Colonic mucosa (tissue), 4 donors: ENCODE results near the gene SERPINI1. TPM values are rescaled to one million over a fixed set of nuclear protein-coding genes. Genes with fewer than 3 reads are reported as not detected.
A peak's percentile ranks its signal among the peaks of the same experiment; 100 is the strongest.

Experiments
- DNase-seq: peaks from one replicate; pipeline ENCODE4 v3.0.0-alpha.2; 2020
- H3K27ac ChIP-seq: fragments of 200-600 bp; one replicate; pipeline ENCODE4 v1.8.0; 2021
- H3K27me3 ChIP-seq: fragments of 200-600 bp; one replicate; pipeline ENCODE4 v1.8.0; 2021
- H3K36me3 ChIP-seq: fragments of 200-600 bp; one replicate; pipeline ENCODE4 v1.8.0; 2021
- H3K4me1 ChIP-seq: fragments of 200-600 bp; one replicate; pipeline ENCODE4 v1.8.0; 2021; ENCODE audit warnings: mild to moderate bottlenecking
- H3K4me3 ChIP-seq: fragments of 200-600 bp; one replicate; pipeline ENCODE4 v1.8.0; 2021
- H3K9ac ChIP-seq, 2 donors: one replicate each; pipeline ENCODE4 v1.7.0; 2013; ENCODE audit warnings: control low read depth in 2 of 2, low read depth in 2 of 2, low read length in 2 of 2
- H3K9me3 ChIP-seq: fragments of 200-600 bp; one replicate; pipeline ENCODE4 v1.8.0; 2021
- intact Hi-C: fragments of 100-400 bp; cut with DNase I; formaldehyde crosslinking; loops from one replicate; pipeline ENCODE4 v1.14.1; 2022
- total RNA-seq, 2 donors: library from RNA; stranded (reverse); fragmentation: NEBNext Ultra II Directional in 1 of 2; extraction: Animal tissue kit (Norgen Biotek cat#: 25700) in 1 of 2; gene quantifications; one replicate each; pipeline ENCODE4 v1.2.1, GENCODE V29; 2021
- TF ChIP-seq, protein P1 (sequence below): fragments of 200-600 bp; IDR thresholded peaks from one replicate; pipeline ENCODE4 v1.8.0; 2022; ENCODE audit warnings: antibody characterized with exemption, mild to moderate bottlenecking
- donor health status: healthy.
- donor health status: DM: no; HTN: no; CAD: no.
- donor health status: DM: no; HTN: no; CAD: no.

SERPINI1 gene
- total RNA-seq, 2 donors from 2014 or later = 1.1 to 1.3 TPM

DNA sequence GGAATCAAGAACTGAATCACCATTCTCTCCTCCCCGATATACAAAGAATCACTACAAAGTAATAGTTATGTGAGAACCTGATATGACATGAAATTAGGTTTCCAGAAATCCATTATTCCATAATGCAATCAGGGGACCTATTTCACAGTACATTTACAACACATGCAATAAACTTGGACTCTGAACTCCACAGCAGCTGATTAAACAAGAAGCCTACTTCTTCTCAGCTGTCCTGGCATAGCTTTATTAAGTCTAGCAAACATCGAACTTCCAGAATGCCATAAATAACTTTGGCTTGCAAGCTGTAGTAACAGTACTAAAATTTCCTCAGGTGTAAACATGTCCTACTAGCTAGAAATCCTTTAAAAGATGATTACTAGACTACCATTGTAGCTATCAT lies 18.6 kb upstream of the SERPINI1 start:
- H3K9ac ChIP-seq = no peak overlapping the region

DNA sequence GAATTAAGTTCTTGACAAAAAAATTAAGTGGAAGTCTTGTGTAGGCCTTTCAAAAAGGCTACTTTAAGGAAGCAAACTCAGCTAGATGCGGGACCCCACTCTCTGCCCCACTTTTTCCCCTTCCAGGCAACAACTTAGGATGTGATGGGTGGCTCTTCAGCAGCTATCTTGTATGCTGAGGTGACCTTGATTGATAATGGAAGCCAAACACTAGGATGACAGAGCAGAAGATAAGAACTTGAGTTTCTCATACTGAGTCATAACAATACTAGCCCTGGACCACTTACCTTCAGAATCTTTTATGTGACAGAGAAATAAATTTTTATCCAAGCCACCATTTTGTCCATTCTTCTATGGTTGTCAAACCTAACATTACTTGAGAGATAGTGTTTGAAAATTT lies 16.9 kb upstream of the SERPINI1 start:
- H3K27me3 ChIP-seq = no peaks in the 10 kb centered on the region
- no peaks in the 10 kb centered on the region for H3K4me1 ChIP-seq
- no peak overlapping the region for H3K4me3 ChIP-seq
- TF ChIP-seq, protein P1, sequence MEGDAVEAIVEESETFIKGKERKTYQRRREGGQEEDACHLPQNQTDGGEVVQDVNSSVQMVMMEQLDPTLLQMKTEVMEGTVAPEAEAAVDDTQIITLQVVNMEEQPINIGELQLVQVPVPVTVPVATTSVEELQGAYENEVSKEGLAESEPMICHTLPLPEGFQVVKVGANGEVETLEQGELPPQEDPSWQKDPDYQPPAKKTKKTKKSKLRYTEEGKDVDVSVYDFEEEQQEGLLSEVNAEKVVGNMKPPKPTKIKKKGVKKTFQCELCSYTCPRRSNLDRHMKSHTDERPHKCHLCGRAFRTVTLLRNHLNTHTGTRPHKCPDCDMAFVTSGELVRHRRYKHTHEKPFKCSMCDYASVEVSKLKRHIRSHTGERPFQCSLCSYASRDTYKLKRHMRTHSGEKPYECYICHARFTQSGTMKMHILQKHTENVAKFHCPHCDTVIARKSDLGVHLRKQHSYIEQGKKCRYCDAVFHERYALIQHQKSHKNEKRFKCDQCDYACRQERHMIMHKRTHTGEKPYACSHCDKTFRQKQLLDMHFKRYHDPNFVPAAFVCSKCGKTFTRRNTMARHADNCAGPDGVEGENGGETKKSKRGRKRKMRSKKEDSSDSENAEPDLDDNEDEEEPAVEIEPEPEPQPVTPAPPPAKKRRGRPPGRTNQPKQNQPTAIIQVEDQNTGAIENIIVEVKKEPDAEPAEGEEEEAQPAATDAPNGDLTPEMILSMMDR = no peak
- H3K9me3 ChIP-seq = no peaks in the 10 kb centered on the region
- no peak for DNase-seq
- no peak overlapping the region for H3K9ac ChIP-seq
- no peak overlapping the region for H3K27ac ChIP-seq
- intact Hi-C loops = no loop called here
- H3K36me3 ChIP-seq = no peaks in the 10 kb centered on the region

More for the DNA sequence above, 18.6 kb upstream of the SERPINI1 start:
- H3K27ac ChIP-seq = no peak overlapping the region
- H3K4me1 ChIP-seq = no peaks in the 10 kb centered on the region
- H3K27me3 ChIP-seq = no peaks in the 10 kb centered on the region
- intact Hi-C loops = no loop called here
- TF ChIP-seq, protein P1 = no peak
- H3K36me3 ChIP-seq = no peaks in the 10 kb centered on the region
- H3K4me3 ChIP-seq = no peak overlapping the region
- peak; percentile 29 for DNase-seq
- no peaks in the 10 kb centered on the region for H3K9me3 ChIP-seq

DNA sequence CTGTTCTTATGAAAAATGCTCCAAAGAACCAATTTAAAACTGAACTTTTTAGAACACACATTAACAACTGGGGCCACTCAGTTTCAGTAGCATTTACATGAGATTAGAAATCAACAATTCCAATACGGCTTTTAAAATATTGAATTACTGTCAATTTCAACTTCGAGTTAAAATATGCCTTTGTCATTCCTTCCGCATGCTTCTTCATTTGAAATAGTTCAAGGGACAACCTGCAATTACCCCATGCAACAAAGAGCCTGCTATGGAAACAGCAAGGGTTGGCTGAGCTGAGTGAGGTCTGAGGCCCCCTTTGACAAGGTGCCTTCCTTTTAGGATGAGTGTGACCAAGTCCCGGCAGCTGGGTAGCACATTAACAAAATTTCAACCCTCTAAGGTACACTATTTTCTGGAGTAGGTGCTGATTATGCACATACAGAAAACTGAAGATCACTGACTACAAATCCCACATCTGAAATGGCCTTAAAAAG lies 12.5 kb upstream of the SERPINI1 start:
- DNase-seq = no peak
- Histone ChIP-seq H3K27me3 (no peaks in the 10 kb centered on the region), H3K4me1 (no peaks in the 10 kb centered on the region), H3K9ac (no peak overlapping the region), H3K9me3 (no peaks in the 10 kb centered on the region), H3K27ac (no peak overlapping the region), H3K4me3 (no peak overlapping the region), H3K36me3 (no peaks in the 10 kb centered on the region)
- intact Hi-C loops = no loop called here
- TF ChIP-seq, protein P1 = no peak

DNA sequence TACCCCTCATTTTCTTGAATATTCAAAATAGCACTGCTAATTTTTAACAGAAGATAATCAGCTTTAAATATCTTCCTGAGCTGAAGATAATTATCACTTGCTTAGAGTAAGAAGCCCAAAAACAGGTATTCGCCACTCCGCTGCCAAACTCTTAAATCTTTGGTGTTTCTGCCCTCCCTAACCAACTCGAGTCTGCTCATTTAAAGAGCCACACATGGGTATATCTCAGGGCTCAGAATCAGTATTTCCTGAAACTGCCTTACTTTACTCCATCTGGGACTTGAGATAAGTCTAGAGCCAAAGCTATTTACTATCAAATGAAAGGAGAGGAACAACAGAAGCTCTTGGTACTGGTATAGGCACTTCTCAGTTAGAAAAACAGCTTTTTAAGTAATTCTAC lies 11.6 kb upstream of the SERPINI1 start:
- Histone ChIP-seq H3K4me3 (no peak overlapping the region), H3K36me3 (no peaks in the 10 kb centered on the region), H3K9me3 (no peaks in the 10 kb centered on the region), H3K9ac (no peak overlapping the region), H3K27me3 (no peaks in the 10 kb centered on the region), H3K4me1 (no peaks in the 10 kb centered on the region), H3K27ac (no peak overlapping the region)
- DNase-seq = no peak
- intact Hi-C loops = no loop called here
- TF ChIP-seq, protein P1 = no peak

DNA sequence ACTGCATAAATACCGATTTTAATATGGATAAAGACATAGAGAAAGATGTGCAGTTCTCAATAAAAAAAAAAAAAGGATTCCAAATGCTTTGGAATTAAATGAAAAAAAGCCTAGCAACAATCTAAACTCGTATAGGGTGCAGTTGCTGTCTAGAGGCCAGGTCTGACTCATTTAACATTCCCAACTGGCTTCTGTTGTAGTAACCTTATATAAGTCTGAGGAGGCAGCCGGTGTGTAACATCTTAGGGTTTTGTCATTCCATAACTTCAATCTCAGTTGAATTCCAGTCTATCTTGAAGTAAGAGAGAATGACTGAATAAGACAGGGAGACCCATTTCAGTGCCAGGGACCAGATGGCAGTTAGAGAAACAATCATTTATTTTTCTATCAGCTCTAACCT lies 7.3 kb upstream of the SERPINI1 start:
- no peaks in the 10 kb centered on the region for H3K4me1 ChIP-seq
- no peaks in the 10 kb centered on the region for H3K27me3 ChIP-seq
- no peaks in the 10 kb centered on the region for H3K36me3 ChIP-seq
- no peak overlapping the region for H3K27ac ChIP-seq
- DNase-seq = no peak
- TF ChIP-seq, protein P1 = no peak
- no peak overlapping the region for H3K4me3 ChIP-seq
- H3K9me3 ChIP-seq = no peaks in the 10 kb centered on the region
- intact Hi-C loops = no loop called here
- no peak overlapping the region for H3K9ac ChIP-seq
